ENCODE results near the gene CORO6. TPM values are rescaled to one million over a fixed set of nuclear protein-coding genes. Genes with fewer than 3 reads are reported as not detected.

CORO6 gene
- total RNA-seq, 1 experiment from 2014 or later = 35.0 TPM

- Histone ChIP-seq H3K4me3 (no peak overlapping the region), H3K9me2 (ENCODE audit: insufficient read depth) (no peaks in the 10 kb centered on the region), H3K27me3 (ENCODE audit: insufficient read depth, low read depth) (no peaks in the 10 kb centered on the region), H4K20me1 (ENCODE audit: insufficient read depth) (0 out of 2 replicates have a peak, but pooled peaks cover 3% of the 10 kb centered on the region), H3K4me2 (no peak overlapping the region), H3K27ac (no peak overlapping the region), H3K36me3 (ENCODE audit: low read depth) (no peaks in the 10 kb centered on the region), H3K4me1 (replicated peaks; ENCODE audit: insufficient read depth) (no peaks in the 10 kb centered on the region), H3F3A (ENCODE audit: insufficient read depth, low read depth) (no peaks in the 10 kb centered on the region), H2AFZ (no peak overlapping the region), H3K79me2 (ENCODE audit: low read depth) (no peaks in the 10 kb centered on the region), H3K9me3 (ENCODE audit: insufficient read depth, low read depth) (no peaks in the 10 kb centered on the region)
- CTCF ChIA-PET = interaction anchor here (0.6 kb wide), 1 partner anchor 518 kb away, joined by 3 read pairs; no protein-coding TSS in a partner anchor
- no TSS peak for BruUV-seq (replicated peaks)
- intact Hi-C loops (cut with micrococcal nuclease; ENCODE audit: unreplicated experiment) = no loop called here
- TF ChIP-seq EZH2 (IDR thresholded peaks at IDR 0.05; ENCODE audit: low read depth) (no peak), CTCF (conservative IDR thresholded peaks at IDR 0.05) (no peak)
- DNase-seq = no peak
- POLR2A ChIA-PET (ENCODE audit: unreplicated experiment) = no interaction called here
These were observed 43.9 kb downstream of the CORO6 start for GRCh38 chr17:29578626-29579485.

- no peak overlapping the region for H2AFZ ChIP-seq
- H4K20me1 ChIP-seq (ENCODE audit: insufficient read depth) = 0 out of 2 replicates have a peak, but pooled peaks cover 3% of the 10 kb centered on the region
- H3K9me3 ChIP-seq (ENCODE audit: insufficient read depth, low read depth) = no peaks in the 10 kb centered on the region
- peak in 1 of 2 experiments; percentile 24 for DNase-seq
- intact Hi-C loops (cut with micrococcal nuclease; ENCODE audit: unreplicated experiment) = no loop called here
- H3K27me3 ChIP-seq (ENCODE audit: insufficient read depth, low read depth) = no peaks in the 10 kb centered on the region
- POLR2A ChIA-PET (ENCODE audit: unreplicated experiment) = no interaction called here
- BruUV-seq (replicated peaks) = no TSS peak
- no peak overlapping the region for H3K27ac ChIP-seq
- no peak overlapping the region for H3K4me3 ChIP-seq
- CTCF ChIA-PET = no interaction called here
- no peaks in the 10 kb centered on the region for H3K9me2 ChIP-seq (ENCODE audit: insufficient read depth)
- no peak for TF ChIP-seq EZH2 (IDR thresholded peaks at IDR 0.05; ENCODE audit: low read depth)
- TF ChIP-seq CTCF (conservative IDR thresholded peaks at IDR 0.05) = no peak
- no peak overlapping the region for H3K4me2 ChIP-seq
- no peaks in the 10 kb centered on the region for H3K36me3 ChIP-seq (ENCODE audit: low read depth)
- H3F3A ChIP-seq (ENCODE audit: insufficient read depth, low read depth) = no peaks in the 10 kb centered on the region
- no peaks in the 10 kb centered on the region for H3K79me2 ChIP-seq (ENCODE audit: low read depth)
- H3K4me1 ChIP-seq (replicated peaks; ENCODE audit: insufficient read depth) = no peaks in the 10 kb centered on the region
These were observed 45.1 kb downstream of the CORO6 start for GRCh38 chr17:29577385-29578211.

GRCh38 chr17:29577001-29577370 is 45.7 kb downstream of the CORO6 start:
- H3K4me1 ChIP-seq (replicated peaks; ENCODE audit: insufficient read depth) = no peaks in the 10 kb centered on the region
- no peak overlapping the region for H3K27ac ChIP-seq
- no peaks in the 10 kb centered on the region for H3K79me2 ChIP-seq (ENCODE audit: low read depth)
- ChIA-PET POLR2A (ENCODE audit: unreplicated experiment) (no interaction called here), CTCF (no interaction called here)
- H3K4me2 ChIP-seq = no peak overlapping the region
- DNase-seq = no peak
- no peaks in the 10 kb centered on the region for H3K36me3 ChIP-seq (ENCODE audit: low read depth)
- no peak overlapping the region for H3K4me3 ChIP-seq
- no peaks in the 10 kb centered on the region for H3K9me2 ChIP-seq (ENCODE audit: insufficient read depth)
- no peak for TF ChIP-seq CTCF (conservative IDR thresholded peaks at IDR 0.05)
- no peaks in the 10 kb centered on the region for H3K27me3 ChIP-seq (ENCODE audit: insufficient read depth, low read depth)
- no peaks in the 10 kb centered on the region for H3F3A ChIP-seq (ENCODE audit: insufficient read depth, low read depth)
- H2AFZ ChIP-seq = no peak overlapping the region
- 0 out of 2 replicates have a peak, but pooled peaks cover under 1% of the 10 kb centered on the region for H4K20me1 ChIP-seq (ENCODE audit: insufficient read depth)
- no TSS peak for BruUV-seq (replicated peaks)
- H3K9me3 ChIP-seq (ENCODE audit: insufficient read depth, low read depth) = no peaks in the 10 kb centered on the region
- intact Hi-C loops (cut with micrococcal nuclease; ENCODE audit: unreplicated experiment) = no loop called here
